Mesothelial cell of epicardium (in vitro differentiated cells): ENCODE results near the gene TMEM223. TPM values are rescaled to one million over a fixed set of nuclear protein-coding genes. Genes with fewer than 3 reads are reported as not detected.
"Not testable (repeated sequence)": the region's sequence is repeated elsewhere in the genome, so short reads cannot be mapped to it uniquely, and the experiment has no call there.

Experiments
- DNase-seq, 2 experiments: peaks; one replicate each; pipeline ENCODE4 v3.0.0; 2021; ENCODE audit warnings: low spot score in 2 of 2; ENCODE audit not compliant: unreplicated experiment in 2 of 2
- H3K27ac Mint-ChIP-seq: 2 replicates; pipeline ENCODE4 v1.8.0; 2021; ENCODE audit warnings: mixed read lengths
- H3K27me3 Mint-ChIP-seq: 2 replicates; pipeline ENCODE4 v1.8.0; 2021; ENCODE audit warnings: low read depth, mixed read lengths
- H3K36me3 Mint-ChIP-seq: 2 replicates; pipeline ENCODE4 v1.8.0; 2021; ENCODE audit warnings: mixed read lengths
- H3K4me1 Mint-ChIP-seq: 2 replicates; pipeline ENCODE4 v1.8.0; 2021; ENCODE audit warnings: mixed read lengths
- H3K4me3 Mint-ChIP-seq: 2 replicates; pipeline ENCODE4 v1.8.0; 2021; ENCODE audit warnings: mild to moderate bottlenecking, moderate library complexity, mixed read lengths
- H3K9me3 Mint-ChIP-seq: 2 replicates; pipeline ENCODE4 v1.8.0; 2021; ENCODE audit warnings: mixed read lengths
- CTCF ChIP-seq: fragments of 200-600 bp; sonication (generic); IDR thresholded peaks from one replicate; pipeline ENCODE4 v1.5.0; 2021; ENCODE audit warnings: antibody characterized with exemption; ENCODE audit not compliant: unreplicated experiment
- microRNA-seq: library from miRNA; unstranded; fragments of <30 nt; microRNA quantifications from one replicate; pipeline ENCODE4 v1.2.0, GENCODE V29; 2021; ENCODE audit warnings: inconsistent platforms, mixed read lengths
- total RNA-seq: library from RNA; stranded (reverse); gene quantifications from 3 replicates; pipeline ENCODE4 v1.2.1, GENCODE V29; 2021

TMEM223 gene
- total RNA-seq, 1 donor from 2014 or later, result 17.4 TPM

- Mint-ChIP-seq H3K4me1 (peaks cover 13% of the 10 kb centered on the region), H3K36me3 (peaks cover 7% of the 10 kb centered on the region), H3K27me3 (no peaks in the 10 kb centered on the region), H3K9me3 (no peaks in the 10 kb centered on the region), H3K27ac (peak within 1 kb of the TSS; percentile 97), H3K4me3 (peak within 1 kb of the TSS; percentile 97)
- TF ChIP-seq CTCF, result no peak
- DNase-seq, result peak; percentile 92 to 93
Measured at GRCh38 chr11:62753736-62754603, 37.8 kb downstream of the TMEM223 start, which contains the start of gene ZBTB3. ZBTB3 (minus strand) TSS chr11:62754160; CDS start chr11:62753664, 496 bp downstream.

DNA sequence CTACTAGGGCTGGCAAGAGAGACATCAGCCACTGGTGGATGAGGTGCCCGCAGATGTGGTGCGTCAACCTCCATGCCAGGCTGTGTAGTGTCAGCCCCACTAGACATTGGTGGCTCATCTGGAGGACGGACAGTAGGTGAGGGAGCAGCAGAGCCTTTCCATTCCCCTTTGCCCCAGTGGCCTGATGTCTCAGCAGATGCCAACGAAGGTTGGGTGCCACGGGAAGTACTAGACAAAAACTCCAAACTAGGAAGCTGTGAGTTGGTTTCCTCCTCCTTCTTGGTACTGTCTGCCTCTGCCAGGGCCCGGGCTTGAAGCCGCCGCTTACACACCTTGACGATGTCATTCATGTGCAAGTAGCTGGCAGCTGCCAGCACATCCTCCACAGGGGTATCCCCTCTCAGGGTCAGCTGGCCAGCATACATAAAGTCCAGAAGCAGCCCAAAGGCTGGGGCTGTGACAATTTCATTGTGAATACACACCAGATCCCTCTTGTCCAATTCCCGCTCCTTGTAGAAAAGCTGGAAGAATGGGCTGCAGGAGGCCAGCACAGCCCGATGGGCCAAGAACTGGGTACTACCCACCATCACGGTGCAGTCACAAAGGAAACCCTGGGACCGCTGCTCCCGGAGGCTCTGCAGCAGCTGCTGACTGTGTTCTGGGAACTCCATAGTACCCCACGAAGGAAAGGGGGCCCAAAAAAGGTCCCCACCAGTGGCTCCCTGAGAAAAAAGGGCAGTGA, 38.6 kb downstream of the TMEM223 start:
- Mint-ChIP-seq H3K27ac (peak overlapping the region; percentile 97), H3K27me3 (no peaks in the 10 kb centered on the region)

DNA sequence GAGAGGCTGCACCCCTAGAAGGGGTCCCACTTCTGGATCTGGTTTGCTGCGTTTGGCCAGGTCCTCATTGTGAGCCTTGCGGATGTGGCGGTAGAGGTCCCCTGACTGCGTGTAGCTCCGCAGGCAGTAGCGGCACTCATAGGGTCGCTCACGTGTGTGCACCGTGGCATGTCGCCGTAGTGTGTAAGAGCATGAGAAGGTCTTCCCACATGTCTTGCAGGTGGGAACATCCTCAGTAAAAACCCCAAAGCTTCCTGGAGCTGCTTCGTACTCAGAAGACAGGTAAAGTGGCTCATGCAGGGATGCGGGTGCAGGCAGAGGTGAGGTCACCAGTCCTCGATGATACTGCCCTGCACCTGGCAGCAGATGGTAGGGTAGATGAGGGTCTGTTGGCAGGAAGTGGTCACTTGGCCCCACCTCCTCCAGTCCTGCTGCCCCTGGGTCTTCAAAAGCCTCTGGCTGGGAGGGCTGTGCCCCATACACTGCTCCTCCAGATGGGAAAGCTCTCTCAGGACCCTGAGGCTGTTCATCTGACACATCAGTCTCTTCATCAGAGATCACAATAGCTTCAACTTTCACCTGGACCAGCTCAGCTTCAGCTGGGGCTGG, 39.5 kb downstream of the TMEM223 start:
- no peaks in the 10 kb centered on the region for H3K9me3 Mint-ChIP-seq
- H3K27ac Mint-ChIP-seq, result peak overlapping the region; percentile 79
- peaks cover 20% of the 10 kb centered on the region for H3K4me1 Mint-ChIP-seq
- no peak overlapping the region for H3K4me3 Mint-ChIP-seq
- TF ChIP-seq CTCF, result no peak
- H3K27me3 Mint-ChIP-seq, result no peaks in the 10 kb centered on the region
- peaks cover 13% of the 10 kb centered on the region for H3K36me3 Mint-ChIP-seq
- no peak for DNase-seq

More for the DNA sequence above, 38.6 kb downstream of the TMEM223 start:
- peaks cover 10% of the 10 kb centered on the region for H3K36me3 Mint-ChIP-seq
- H3K9me3 Mint-ChIP-seq, result no peaks in the 10 kb centered on the region
- peak overlapping the region; percentile 97 for H3K4me3 Mint-ChIP-seq
- H3K4me1 Mint-ChIP-seq, result peaks cover 16% of the 10 kb centered on the region
- DNase-seq, result no peak
- no peak for TF ChIP-seq CTCF

GRCh38 chr11:62749931-62750330, 41.9 kb downstream of the TMEM223 start:
- not testable (repeated sequence) for DNase-seq, H3K4me3 Mint-ChIP-seq, H3K27ac Mint-ChIP-seq, H3K9me3 Mint-ChIP-seq, H3K27me3 Mint-ChIP-seq
- peaks cover 20% of the 10 kb centered on the region for H3K4me1 Mint-ChIP-seq
- peaks cover 13% of the 10 kb centered on the region for H3K36me3 Mint-ChIP-seq

- H3K27ac Mint-ChIP-seq, result peak overlapping the region; percentile 77
Measured at GRCh38 chr11:62747475-62748160, 44.2 kb downstream of the TMEM223 start.

More at GRCh38 chr11:62747475-62748160, 44.2 kb downstream of the TMEM223 start:
- Mint-ChIP-seq H3K4me3 (no peak overlapping the region), H3K9me3 (no peaks in the 10 kb centered on the region), H3K27me3 (no peaks in the 10 kb centered on the region), H3K36me3 (peaks cover 13% of the 10 kb centered on the region), H3K4me1 (peaks cover 11% of the 10 kb centered on the region)
- TF ChIP-seq CTCF, result no peak
- no peak for DNase-seq

Small RNA genes within 50 kb of the gene (microRNA-seq; reads per million reads assigned to microRNA genes)
- gene MIR6514 (3.5 reads per million, percentile 9 among the genes with 10 or more reads in this experiment), gene MIR6748 (not detected)

Other genes starting within 250 kb of the TMEM223 start
- gene AHNAK, start 245.2 kb downstream of the TMEM223 start, total RNA-seq, result 456 to 481 TPM (median 480 TPM) in 3 replicates
- gene EEF1G, start 218.1 kb downstream of the TMEM223 start, total RNA-seq, result 1,747 to 1,829 TPM (median 1,814 TPM) in 3 replicates
- 23.7 to 26.0 TPM (median 24.2 TPM) in 3 replicates for gene TUT1, start 200.5 kb downstream of the TMEM223 start, total RNA-seq
- gene MTA2, start 190.1 kb downstream of the TMEM223 start, total RNA-seq, result 121 to 126 TPM (median 124 TPM) in 3 replicates
- 52.2 to 54.3 TPM (median 53.3 TPM) in 3 replicates for gene EML3, start 179.2 kb downstream of the TMEM223 start, total RNA-seq
- gene ROM1, start 178.7 kb downstream of the TMEM223 start, total RNA-seq, result 1.7 to 2.5 TPM (median 1.8 TPM) in 3 replicates
- gene B3GAT3, start 170.0 kb downstream of the TMEM223 start, total RNA-seq, result 48.1 to 56.4 TPM (median 52.6 TPM) in 3 replicates
- gene GANAB, start 145.4 kb downstream of the TMEM223 start, total RNA-seq, result 324 to 342 TPM (median 334 TPM) in 3 replicates
- 21.0 to 22.3 TPM (median 21.1 TPM) in 3 replicates for gene INTS5, start 138.7 kb downstream of the TMEM223 start, total RNA-seq
- 44.9 to 47.5 TPM (median 47.0 TPM) in 3 replicates for gene C11orf98, start 126.8 kb downstream of the TMEM223 start, total RNA-seq
- gene CSKMT, start 126.7 kb downstream of the TMEM223 start, total RNA-seq, result 17.1 to 20.6 TPM (median 18.7 TPM) in 3 replicates
- 7.3 to 8.4 TPM (median 8.0 TPM) in 3 replicates for gene UQCC3, start 120.3 kb downstream of the TMEM223 start, total RNA-seq
- gene LBHD1, start 119.7 kb downstream of the TMEM223 start, total RNA-seq, result 8.3 to 11.6 TPM (median 9.8 TPM) in 3 replicates
- 112 to 119 TPM (median 118 TPM) in 3 replicates for gene UBXN1, start 112.9 kb downstream of the TMEM223 start, total RNA-seq
- 1.6 to 2.3 TPM (median 1.7 TPM) in 3 replicates for gene LRRN4CL, start 102.5 kb downstream of the TMEM223 start, total RNA-seq
- 56.9 to 61.4 TPM (median 58.3 TPM) in 3 replicates for gene BSCL2, start 84.6 kb downstream of the TMEM223 start, total RNA-seq
- 0.60 to 1.5 TPM (median 0.97 TPM) in 3 replicates for gene GNG3, start 84.3 kb downstream of the TMEM223 start, total RNA-seq
- 60.3 to 62.0 TPM (median 61.5 TPM) in 3 replicates for gene HNRNPUL2, start 64.5 kb downstream of the TMEM223 start, total RNA-seq
- 39.8 to 46.0 TPM (median 41.7 TPM) in 3 replicates for gene TTC9C, start 63.5 kb downstream of the TMEM223 start, total RNA-seq
- gene ZBTB3, start 37.8 kb downstream of the TMEM223 start, total RNA-seq, result 11.6 to 14.7 TPM (median 13.2 TPM) in 3 replicates
- gene POLR2G, start 30.4 kb downstream of the TMEM223 start, total RNA-seq, result 84.0 to 89.2 TPM (median 85.2 TPM) in 3 replicates
- 40.2 to 42.9 TPM (median 42.8 TPM) in 3 replicates for gene TAF6L, start 20.6 kb downstream of the TMEM223 start, total RNA-seq
- 31.3 to 33.9 TPM (median 32.6 TPM) in 3 replicates for gene TMEM179B, start 4.6 kb downstream of the TMEM223 start, total RNA-seq
- 108 to 111 TPM (median 110 TPM) in 3 replicates for gene NXF1, start 13.4 kb upstream of the TMEM223 start, total RNA-seq
- gene STX5, start 40.0 kb upstream of the TMEM223 start, total RNA-seq, result 55.2 to 57.9 TPM (median 55.8 TPM) in 3 replicates
- gene TEX54, start 40.8 kb upstream of the TMEM223 start, total RNA-seq, result not detected in 3 replicates
- gene WDR74, start 47.6 kb upstream of the TMEM223 start, total RNA-seq, result 59.3 to 63.7 TPM (median 62.1 TPM) in 3 replicates
- 205 to 212 TPM (median 208 TPM) in 3 replicates for gene SLC3A2, start 88.9 kb upstream of the TMEM223 start, total RNA-seq
- gene CHRM1, start 129.4 kb upstream of the TMEM223 start, total RNA-seq, result 0.09 to 0.72 TPM (median 0.11 TPM) in 3 replicates
- gene SLC22A6, start 193.0 kb upstream of the TMEM223 start, total RNA-seq, result not detected in 3 replicates
- not detected in 3 replicates for gene SLC22A8, start 223.8 kb upstream of the TMEM223 start, total RNA-seq